ENCODE data around the gene DIABLO.

The DIABLO gene

DNA sequence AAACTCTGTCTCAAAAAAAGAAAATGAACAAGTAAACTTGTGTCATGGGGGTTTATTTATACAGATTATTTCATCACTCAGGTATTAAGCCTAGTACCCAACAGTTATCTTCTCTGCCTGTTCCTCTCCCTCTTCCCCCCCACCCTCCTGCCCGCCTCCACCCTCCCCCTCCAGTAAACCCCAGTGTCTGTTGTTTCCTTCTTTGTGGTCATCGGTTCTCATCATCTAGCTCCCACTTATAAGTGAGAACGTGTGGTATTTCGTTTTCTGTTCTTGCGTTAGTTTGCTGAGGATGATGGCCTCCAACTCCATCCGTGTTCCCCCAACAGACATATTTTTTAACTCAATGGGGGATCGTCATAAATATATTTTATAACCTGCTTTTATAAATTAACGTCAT, 64.2 kb downstream of the DIABLO start:
- TF ChIP-seq, protein P1, sequence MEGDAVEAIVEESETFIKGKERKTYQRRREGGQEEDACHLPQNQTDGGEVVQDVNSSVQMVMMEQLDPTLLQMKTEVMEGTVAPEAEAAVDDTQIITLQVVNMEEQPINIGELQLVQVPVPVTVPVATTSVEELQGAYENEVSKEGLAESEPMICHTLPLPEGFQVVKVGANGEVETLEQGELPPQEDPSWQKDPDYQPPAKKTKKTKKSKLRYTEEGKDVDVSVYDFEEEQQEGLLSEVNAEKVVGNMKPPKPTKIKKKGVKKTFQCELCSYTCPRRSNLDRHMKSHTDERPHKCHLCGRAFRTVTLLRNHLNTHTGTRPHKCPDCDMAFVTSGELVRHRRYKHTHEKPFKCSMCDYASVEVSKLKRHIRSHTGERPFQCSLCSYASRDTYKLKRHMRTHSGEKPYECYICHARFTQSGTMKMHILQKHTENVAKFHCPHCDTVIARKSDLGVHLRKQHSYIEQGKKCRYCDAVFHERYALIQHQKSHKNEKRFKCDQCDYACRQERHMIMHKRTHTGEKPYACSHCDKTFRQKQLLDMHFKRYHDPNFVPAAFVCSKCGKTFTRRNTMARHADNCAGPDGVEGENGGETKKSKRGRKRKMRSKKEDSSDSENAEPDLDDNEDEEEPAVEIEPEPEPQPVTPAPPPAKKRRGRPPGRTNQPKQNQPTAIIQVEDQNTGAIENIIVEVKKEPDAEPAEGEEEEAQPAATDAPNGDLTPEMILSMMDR (IDR thresholded peaks at IDR 0.05; ENCODE audit: insufficient read depth, low read depth, low read length, missing control alignments) = no peak
- DNase-seq (ENCODE audit: low read depth) = peak; percentile 33
- H3K4me3 ChIP-seq (ENCODE audit: low read depth, low read length) = no peak overlapping the region

DNA sequence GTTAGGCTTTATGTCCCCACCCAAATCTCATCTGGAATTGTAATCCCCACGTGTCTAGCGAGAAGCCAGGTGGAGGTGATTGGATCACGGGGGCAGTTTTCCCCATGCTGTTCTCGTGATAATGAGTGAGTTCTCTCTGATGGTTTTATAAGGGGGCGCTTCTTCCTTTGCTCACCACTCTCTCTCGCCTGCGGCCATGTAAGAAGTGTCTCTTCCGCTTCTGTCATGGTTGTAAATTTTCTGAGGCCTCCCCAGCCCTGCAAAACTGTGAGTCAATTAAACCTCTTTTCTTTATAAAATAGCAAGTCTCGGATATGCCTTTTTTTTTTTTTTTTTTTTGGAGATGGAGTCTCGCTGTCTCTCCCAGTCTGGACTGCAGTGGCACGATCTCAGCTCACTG, 65.1 kb downstream of the DIABLO start:
- DNase-seq (ENCODE audit: low read depth) = no peak
- H3K4me3 ChIP-seq (ENCODE audit: low read depth, low read length) = no peak overlapping the region
- TF ChIP-seq, protein P1 (IDR thresholded peaks at IDR 0.05; ENCODE audit: insufficient read depth, low read depth, low read length, missing control alignments) = no peak

DNA sequence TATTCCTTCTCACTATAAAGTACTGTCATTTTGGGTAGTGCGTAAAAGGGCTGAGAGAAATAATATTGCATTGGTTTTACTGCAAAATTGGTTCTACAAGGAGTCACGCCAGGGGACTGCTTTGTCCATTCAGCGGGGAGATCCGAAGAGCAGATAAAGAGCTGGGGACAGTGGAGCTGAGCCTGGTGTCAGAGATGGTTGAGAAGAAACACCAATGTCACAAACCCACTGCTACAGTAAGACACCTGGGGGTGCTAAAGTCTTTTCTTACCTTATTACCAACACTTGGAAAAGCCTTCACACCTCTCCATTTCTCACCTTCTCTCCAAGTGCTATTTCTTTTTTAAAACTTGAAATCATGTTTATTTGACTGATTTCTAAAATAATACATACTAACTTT, 66.0 kb downstream of the DIABLO start:
- TF ChIP-seq, protein P1 (IDR thresholded peaks at IDR 0.05; ENCODE audit: insufficient read depth, low read depth, low read length, missing control alignments) = peak; percentile 9
- no peak for DNase-seq (ENCODE audit: low read depth)
- H3K4me3 ChIP-seq (ENCODE audit: low read depth, low read length) = no peak overlapping the region

DNA sequence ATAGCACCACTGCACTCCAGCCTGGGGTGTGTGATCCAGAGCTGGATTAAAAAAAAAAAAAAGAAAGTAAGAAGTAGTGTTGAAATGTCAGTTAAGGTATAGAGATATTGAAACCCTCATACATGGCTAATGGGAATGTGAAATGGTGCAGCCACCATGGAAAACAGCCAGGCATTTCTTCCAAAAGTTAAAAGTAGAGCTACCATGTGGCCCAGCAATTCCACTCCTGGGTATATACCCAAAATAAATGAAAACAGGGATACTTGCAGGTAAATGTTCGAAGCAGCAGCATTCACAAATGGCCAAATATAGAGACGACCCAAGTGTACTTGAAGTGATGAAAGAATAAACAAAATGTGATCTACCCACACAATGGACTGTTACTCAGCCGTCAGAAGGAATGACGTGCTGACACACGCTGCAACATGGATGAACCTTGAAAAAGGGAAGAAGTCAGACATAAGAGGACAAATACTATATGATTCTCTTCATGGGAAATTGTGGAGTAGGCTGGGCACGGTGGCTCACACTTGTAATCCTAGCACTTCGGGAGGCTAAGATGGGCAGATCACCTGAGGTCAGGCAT, 67.1 kb downstream of the DIABLO start:
- TF ChIP-seq, protein P1 (IDR thresholded peaks at IDR 0.05; ENCODE audit: insufficient read depth, low read depth, low read length, missing control alignments) = no peak
- no peak for DNase-seq (ENCODE audit: low read depth)
- H3K4me3 ChIP-seq (ENCODE audit: low read depth, low read length) = no peak overlapping the region

Measured in GM12865 (cell line).